HG03039 (cell line): ENCODE data around the gene SMARCD3.

Source experiments
- ATAC-seq: cut with Tn5 transposase; IDR thresholded peaks from one replicate; pipeline ENCODE4 v1.9.1; 2021; ENCODE audit warnings: mild to moderate bottlenecking, moderate library complexity; ENCODE audit not compliant: unreplicated experiment

Gene SMARCD3

DNA sequence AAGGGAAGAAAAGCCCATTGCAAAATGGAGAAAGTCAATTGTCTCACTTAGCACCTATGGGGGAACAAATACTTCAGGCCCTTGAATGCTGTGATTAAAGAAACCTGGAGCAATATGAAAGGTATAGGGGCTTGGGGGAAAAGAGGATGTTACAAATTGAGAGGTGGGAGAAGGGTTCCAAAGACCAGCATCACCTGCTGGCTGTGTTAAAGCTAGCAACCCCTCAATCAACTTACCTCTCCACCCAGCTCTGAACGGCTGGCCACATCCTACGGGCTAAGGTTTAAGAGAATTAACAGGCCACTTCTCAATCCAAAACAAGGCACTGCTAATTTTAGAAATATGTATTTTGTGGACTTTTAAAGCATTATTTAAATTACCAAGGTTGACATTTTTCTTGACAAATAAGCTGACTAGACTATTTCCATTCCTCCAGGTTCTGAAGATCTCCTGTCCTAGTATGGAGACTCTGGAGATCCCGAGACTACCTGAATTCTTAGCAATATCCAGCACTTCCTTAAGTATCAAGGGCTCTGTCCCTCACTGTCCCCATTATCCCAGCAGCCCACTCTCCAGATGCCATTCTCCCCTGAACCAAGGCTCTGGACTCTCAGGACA is 37.2 kb downstream of the SMARCD3 start:
- no peak for ATAC-seq

DNA sequence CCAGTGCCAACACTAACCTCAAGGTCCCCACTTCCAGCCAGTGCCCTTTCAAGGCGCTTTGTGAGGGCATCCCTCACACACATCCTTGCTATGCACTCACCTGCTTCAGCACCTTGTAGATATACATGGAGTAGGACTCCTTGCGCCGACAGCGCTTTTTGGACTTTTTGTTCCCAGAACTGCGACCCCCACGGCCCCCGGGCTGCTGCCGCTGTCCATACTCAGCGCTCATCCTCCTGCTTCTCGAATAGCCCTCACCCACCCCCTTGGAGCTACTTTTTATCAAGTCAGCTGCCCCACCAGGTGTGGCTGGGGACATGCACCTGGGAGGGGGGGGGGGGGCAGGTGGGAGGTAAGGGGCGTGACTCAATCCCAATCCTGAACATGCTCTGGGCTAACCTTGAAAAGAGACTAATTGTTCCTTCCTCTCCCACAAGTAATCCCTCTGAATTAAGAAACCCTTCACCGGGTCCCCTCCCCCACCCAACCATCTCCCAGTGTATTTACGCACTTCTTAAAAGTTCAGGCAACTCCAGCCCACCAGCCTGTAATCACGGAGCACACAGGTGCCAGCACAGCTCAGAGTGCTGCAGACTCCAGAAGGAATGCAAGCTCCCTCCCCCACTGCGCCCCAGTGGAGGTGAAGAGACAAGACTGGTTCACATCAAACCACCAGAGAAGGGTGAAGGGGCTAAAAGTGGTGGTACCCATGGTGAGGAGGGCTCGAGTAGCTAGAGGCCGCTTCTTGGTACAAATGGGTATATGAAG is 38.2 kb downstream of the SMARCD3 start, which contains the start of gene H2BK1:
TSS of gene H2BK1 (minus strand) at position 402 of the 768 bp plus-strand sequence. CDS start at position 232, 170 bp downstream.
- ATAC-seq = no peak

- no peak for ATAC-seq
Observed at GRCh38 chr7:151209588-151209987, 38.9 kb downstream of the SMARCD3 start.

GRCh38 chr7:151208253-151208862 is 40.1 kb downstream of the SMARCD3 start:
- no peak for ATAC-seq

- no peak for ATAC-seq
Observed at GRCh38 chr7:151207804-151208203, 40.7 kb downstream of the SMARCD3 start.

GRCh38 chr7:151207315-151207714 is 41.2 kb downstream of the SMARCD3 start:
- no peak for ATAC-seq

DNA sequence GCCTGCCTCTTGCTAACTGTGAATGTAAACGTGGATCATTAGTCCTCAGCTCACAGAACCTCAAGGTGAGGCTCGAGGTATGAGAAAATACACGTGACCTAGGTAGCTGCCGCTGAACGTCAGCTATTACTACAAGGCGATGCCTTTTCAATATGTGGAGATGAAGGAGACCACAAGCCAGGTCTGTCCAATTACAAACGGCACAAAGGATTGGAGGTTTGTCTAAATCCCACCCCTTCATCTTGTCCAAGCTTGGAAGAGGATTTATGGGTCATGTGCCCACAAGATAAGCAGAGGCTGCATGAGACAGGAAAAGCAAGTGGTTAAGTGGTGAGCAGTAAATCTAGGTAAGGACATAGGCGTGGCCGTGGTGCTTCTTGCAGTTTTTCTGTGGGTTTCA is 41.6 kb downstream of the SMARCD3 start:
- ATAC-seq = no peak

GRCh38 chr7:151205730-151206129 is 42.8 kb downstream of the SMARCD3 start:
- no peak for ATAC-seq

DNA sequence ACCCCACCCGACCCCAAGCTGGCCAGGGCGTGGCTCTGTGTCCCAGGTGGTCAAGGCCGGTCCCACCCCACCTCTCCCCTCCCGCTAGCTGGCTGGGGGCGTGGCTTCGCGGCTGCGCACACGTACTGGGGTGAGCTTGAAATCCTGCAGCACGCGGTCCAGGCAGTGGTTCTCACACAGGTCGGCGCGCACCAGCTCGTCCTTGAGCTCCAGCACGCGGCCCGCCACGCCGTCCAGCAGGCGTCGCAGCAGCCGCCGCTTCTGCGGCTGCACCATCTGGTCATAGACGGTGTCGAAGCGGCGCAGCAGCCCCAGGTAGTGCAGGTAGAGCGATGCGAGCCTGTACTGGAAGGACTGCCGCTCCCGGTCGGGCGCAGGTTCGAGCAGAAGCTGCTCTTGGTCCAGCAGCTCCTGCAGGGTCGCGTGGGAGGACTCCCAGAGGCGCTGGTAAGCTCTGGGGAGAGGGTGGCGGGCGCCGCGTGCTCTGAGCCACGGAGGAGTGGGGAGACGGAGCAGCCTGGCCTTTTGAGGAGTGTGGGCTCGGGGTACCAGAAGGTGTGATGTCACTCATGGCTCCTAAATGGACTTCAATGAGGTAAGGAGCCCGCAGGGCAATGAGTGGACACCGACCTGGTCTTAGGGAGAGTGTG is 44.0 kb downstream of the SMARCD3 start:
- no peak for ATAC-seq

- ATAC-seq = no peak
Observed at GRCh38 chr7:151202836-151203235, 45.7 kb downstream of the SMARCD3 start.

DNA sequence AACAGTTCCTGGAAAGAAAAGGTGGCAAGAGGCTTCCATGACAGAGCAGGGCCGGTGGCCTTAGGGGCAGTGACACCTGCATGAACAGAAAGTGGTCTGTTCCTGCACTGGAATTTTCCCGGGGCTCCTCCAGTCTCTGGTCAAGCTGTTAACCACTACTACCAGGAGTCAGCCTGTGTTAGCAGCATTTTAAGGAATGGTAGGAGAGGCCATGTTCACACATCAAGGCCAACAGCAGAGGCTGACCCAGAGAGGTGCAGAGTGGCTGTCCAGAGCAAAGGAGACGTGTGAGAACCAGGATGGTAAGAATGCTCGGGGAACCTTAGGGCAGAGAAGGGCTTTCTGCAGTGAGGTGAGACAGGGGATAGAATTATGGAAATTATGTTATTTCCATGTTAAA is 46.7 kb downstream of the SMARCD3 start:
- no peak for ATAC-seq

- no peak for ATAC-seq
Observed at GRCh38 chr7:151201344-151201743, 47.1 kb downstream of the SMARCD3 start.

DNA sequence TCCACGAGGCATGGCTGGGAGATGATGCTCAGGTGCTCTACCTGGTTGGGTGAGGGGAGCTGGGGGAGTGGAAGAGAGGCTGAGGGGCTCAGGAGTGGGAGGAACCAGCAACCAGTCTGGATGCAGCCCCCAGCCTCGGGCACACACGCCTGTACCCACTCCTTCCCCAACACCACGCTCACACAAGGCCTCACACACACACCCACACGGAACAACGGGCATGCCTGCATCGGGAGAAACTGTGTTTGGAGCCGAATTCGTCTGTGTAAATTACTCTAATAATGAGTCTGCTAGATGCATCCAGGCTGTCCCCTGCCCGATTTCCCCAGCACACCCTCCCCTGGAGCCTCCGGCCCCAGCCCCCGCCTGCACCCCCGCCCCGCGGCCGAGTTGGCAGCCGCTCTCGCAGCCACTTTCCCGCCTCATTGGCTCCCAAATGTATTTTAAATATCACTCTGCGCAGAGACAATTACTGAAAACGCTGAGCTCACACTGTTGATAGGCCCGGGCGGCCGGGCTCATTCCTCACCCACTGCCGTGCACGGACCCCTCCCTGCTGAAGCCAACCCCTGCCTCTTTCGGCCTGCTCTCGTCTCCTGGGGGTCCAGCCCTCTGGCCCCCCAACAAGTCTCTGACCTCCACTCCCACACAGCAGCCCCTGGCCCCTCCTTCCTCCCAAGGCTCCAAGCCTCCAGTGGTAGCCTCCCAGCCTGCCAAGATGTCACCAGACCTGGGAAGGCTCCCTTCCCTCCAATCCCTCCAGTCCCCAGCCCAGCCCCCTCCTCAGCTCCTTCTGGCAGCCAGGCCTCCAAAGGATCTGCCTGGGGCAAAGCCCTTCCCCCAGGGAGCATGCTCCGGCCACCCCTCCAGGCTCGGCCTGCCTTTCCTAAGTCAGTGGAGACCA is 49.3 kb downstream of the SMARCD3 start:
- ATAC-seq = no peak

GRCh38 chr7:151197932-151198331 is 50.6 kb downstream of the SMARCD3 start:
- no peak for ATAC-seq

DNA sequence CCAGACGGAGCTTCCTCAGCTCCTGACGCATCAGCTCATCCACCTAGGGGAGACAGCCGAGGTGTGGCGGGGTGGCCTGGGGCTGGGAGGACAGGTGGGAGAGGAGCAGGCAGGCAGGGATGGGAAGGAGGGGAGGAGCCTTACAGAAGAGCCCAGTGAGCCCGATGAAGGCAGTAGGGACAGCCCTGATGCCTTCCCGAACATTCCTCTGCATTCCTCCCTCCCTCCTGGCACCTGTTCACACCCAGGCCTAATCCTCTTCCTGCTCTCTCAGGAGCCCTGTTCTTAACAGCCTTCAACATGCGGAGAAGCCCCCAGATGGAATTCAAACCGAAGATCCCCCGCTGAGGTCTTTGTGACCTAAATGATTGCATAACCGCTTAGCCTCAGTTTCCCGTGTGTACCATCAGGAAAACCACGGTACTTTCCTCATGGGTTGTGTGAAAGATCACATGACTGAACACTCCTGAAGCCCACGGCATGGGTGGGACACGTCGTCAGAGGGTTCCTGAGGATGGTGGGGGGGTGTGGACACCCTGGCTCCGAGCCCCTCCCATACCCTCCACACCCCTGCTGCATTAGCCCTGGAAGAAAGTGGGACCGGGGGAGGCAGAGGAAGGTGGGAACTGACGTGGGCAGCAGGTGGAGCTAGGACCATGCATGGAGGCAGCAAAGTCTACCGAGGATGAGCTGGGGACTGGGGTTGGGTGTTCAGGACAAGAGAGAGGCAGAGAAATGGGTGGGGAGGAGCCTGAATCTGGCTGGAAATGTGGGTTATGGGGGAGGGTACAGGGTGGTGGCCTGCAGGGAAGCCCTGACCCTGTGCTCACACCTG is 52.7 kb downstream of the SMARCD3 start:
- no peak for ATAC-seq

DNA sequence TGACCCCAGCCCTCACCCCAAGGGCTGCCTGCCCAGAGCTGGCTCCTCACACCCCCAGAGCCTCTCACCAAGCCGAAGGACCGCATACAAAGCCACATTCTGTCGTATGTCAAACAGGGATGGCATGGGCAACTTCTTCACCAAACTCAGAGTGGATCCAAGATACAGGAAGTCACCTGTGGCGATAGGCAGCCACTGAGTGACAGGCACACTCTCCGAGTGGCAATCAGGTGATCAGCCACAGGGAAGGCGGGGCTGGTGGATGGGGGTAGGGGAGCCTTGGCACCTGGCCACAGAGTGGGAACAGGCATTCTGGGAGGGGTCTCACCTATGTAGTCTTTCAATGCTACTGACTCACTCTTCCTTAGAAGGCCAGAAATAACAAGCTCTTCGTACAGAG is 54.3 kb downstream of the SMARCD3 start:
- ATAC-seq = no peak

- ATAC-seq = no peak
Observed at GRCh38 chr7:151193203-151193978, 55.1 kb downstream of the SMARCD3 start.

DNA sequence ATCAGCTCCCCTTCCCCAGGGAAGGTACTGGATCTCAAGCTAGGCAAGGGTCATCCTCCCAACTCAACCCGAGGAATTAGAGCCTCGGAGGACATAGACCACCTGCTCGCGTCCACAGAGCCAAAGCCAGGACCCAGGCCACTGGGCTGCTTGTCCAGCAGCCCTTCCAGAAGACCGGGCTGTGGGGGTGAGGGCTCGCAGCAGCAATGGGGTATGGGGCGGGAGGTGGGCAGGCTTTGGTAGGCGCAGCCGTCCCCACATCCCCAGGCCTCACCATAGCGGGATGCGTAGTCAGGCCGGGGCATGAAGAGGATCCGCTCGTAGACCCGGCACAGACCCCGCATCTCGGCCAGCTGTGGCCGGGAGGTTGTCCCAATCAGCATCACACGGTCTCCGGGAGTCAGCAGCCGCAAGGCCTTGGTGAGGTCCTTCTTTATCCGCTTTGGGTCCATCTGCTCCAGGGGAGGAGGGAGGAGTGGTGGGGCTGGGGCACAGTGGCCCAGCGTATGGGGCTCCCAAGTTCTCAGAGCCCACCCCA is 56.4 kb downstream of the SMARCD3 start:
- no peak for ATAC-seq

GRCh38 chr7:151191544-151191943 is 57.0 kb downstream of the SMARCD3 start:
- no peak for ATAC-seq
